Measurements from ENCODE around the gene TAS2R40.

The TAS2R40 gene

DNA sequence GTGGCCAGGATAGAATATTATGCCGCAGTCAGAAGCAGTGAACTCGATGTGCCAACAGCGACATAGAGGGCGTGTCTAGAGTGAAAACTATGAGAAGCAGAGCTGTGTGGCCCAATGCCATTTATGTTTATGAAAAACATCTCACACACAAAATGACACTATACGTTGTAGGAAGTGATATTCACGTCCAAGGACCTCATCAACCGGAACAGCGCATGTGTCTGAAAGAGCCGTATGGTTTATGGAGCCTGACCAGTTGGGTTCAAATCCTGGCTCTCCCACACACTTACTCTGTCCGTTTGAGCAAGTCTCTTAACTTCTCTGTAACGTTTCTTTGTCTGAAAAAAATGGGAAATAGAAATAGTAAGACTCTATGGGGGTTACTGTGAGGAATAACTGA lies 20.5 kb downstream of the TAS2R40 start:
- WGBS, 2 donors (ENCODE audit: extremely low coverage in 2 of 2, insufficient read length in 2 of 2, insufficient replicate concordance in 1 of 2), result no CpG with 5 or more reads among the region's 11 CpGs
- no peak overlapping the region for H3K18ac ChIP-seq (ENCODE audit: low read length)
- peaks cover 0 to 8% (median 0%) of the 10 kb centered on the region in 3 experiments for H3K27me3 ChIP-seq (ENCODE audit: control insufficient read depth in 3 of 3, insufficient read depth in 3 of 3, low read depth in 1 of 3, low read length in 3 of 3)
- no peak overlapping the region for H4K91ac ChIP-seq (ENCODE audit: low read depth, low read length, poor library complexity)
- no peak overlapping the region for H3K4me2 ChIP-seq (ENCODE audit: insufficient read depth, low read length, poor library complexity, severe bottlenecking)
- H3K36me3 ChIP-seq (replicated peaks in 1 of 2; ENCODE audit: control insufficient read depth in 2 of 2, insufficient read depth in 2 of 2, low read length in 2 of 2), result no peaks in the 10 kb centered on the region
- H3K79me1 ChIP-seq (ENCODE audit: low read depth, low read length), result no peaks in the 10 kb centered on the region
- no peak overlapping the region for H2BK15ac ChIP-seq (ENCODE audit: low read length)
- no peak overlapping the region for H3K14ac ChIP-seq (ENCODE audit: low read length)
- no peak overlapping the region for H2AK5ac ChIP-seq (ENCODE audit: low read depth, low read length)
- H2AFZ ChIP-seq (ENCODE audit: low read length), result no peak overlapping the region
- H4K8ac ChIP-seq (ENCODE audit: low read depth, low read length), result no peak overlapping the region
- H2BK12ac ChIP-seq (ENCODE audit: low read length), result no peak overlapping the region
- no peak overlapping the region for H3K23ac ChIP-seq (ENCODE audit: low read depth, low read length, poor library complexity)
- H3K4ac ChIP-seq (ENCODE audit: low read length), result no peak overlapping the region
- H3K4me3 ChIP-seq (ENCODE audit: low read length in 2 of 2), result no peak overlapping the region
- H3K9ac ChIP-seq (ENCODE audit: low read depth, low read length, poor library complexity), result no peak overlapping the region
- peaks cover 0 to 7% of the 10 kb centered on the region in 2 donors for H3K9me3 ChIP-seq (replicated peaks in 1 of 2; ENCODE audit: control insufficient read depth in 2 of 2, insufficient read depth in 1 of 2, low read depth in 1 of 2, low read length in 2 of 2)
- no peak overlapping the region for H2BK5ac ChIP-seq (ENCODE audit: low read length)
- peaks cover 1 to 9% of the 10 kb centered on the region in 2 donors for H3K4me1 ChIP-seq (ENCODE audit: control insufficient read depth in 2 of 2, insufficient read depth in 1 of 2, low read depth in 1 of 2, low read length in 2 of 2)
- H3K27ac ChIP-seq (replicated peaks; ENCODE audit: low read length), result no peak overlapping the region
- no peak for DNase-seq (ENCODE audit: low spot score)
- H2BK120ac ChIP-seq (ENCODE audit: low read depth, low read length), result no peak overlapping the region

DNA sequence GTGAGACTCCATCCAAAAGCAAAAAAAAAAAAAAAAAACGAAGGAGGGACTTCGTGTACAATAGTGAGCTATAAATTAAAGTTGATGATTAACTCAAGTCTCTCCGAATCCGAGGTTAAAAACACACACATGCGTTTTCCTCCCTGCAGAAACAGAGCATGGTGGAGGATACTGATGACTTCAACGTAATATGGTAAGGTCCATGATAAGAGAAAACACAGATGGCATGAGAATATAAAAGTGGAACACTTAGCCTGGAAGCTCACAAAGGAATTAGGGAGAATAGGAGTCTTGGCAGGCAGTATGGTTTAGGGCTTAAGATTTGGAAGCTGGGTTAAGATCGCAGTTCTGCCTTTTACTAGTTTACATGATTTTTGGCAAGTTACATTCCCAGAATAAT lies 21.3 kb downstream of the TAS2R40 start:
- Histone ChIP-seq H3K79me1 (ENCODE audit: low read depth, low read length) (no peaks in the 10 kb centered on the region), H4K91ac (ENCODE audit: low read depth, low read length, poor library complexity) (no peak overlapping the region), H3K27me3 (ENCODE audit: control insufficient read depth in 3 of 3, insufficient read depth in 3 of 3, low read depth in 1 of 3, low read length in 3 of 3) (peaks cover 0 to 8% (median 0%) of the 10 kb centered on the region in 3 experiments), H3K4me1 (ENCODE audit: control insufficient read depth in 2 of 2, insufficient read depth in 1 of 2, low read depth in 1 of 2, low read length in 2 of 2) (peaks cover 1 to 9% of the 10 kb centered on the region in 2 donors), H2BK5ac (ENCODE audit: low read length) (no peak overlapping the region), H3K9ac (ENCODE audit: low read depth, low read length, poor library complexity) (no peak overlapping the region), H2BK12ac (ENCODE audit: low read length) (no peak overlapping the region), H2AK5ac (ENCODE audit: low read depth, low read length) (no peak overlapping the region), H3K18ac (ENCODE audit: low read length) (no peak overlapping the region), H2AFZ (ENCODE audit: low read length) (no peak overlapping the region), H3K36me3 (replicated peaks in 1 of 2; ENCODE audit: control insufficient read depth in 2 of 2, insufficient read depth in 2 of 2, low read length in 2 of 2) (no peaks in the 10 kb centered on the region), H2BK120ac (ENCODE audit: low read depth, low read length) (no peak overlapping the region), H4K8ac (ENCODE audit: low read depth, low read length) (no peak overlapping the region), H3K9me3 (replicated peaks in 1 of 2; ENCODE audit: control insufficient read depth in 2 of 2, insufficient read depth in 1 of 2, low read depth in 1 of 2, low read length in 2 of 2) (peaks cover 0 to 2% of the 10 kb centered on the region in 2 donors), H3K23ac (ENCODE audit: low read depth, low read length, poor library complexity) (no peak overlapping the region), H3K4ac (ENCODE audit: low read length) (no peak overlapping the region), H3K4me2 (ENCODE audit: insufficient read depth, low read length, poor library complexity, severe bottlenecking) (no peak overlapping the region), H2BK15ac (ENCODE audit: low read length) (no peak overlapping the region), H3K14ac (ENCODE audit: low read length) (no peak overlapping the region), H3K27ac (replicated peaks; ENCODE audit: low read length) (no peak overlapping the region), H3K4me3 (ENCODE audit: low read length in 2 of 2) (no peak overlapping the region)
- no peak for DNase-seq (ENCODE audit: low spot score)
- no CpG with 5 or more reads among the region's 7 CpGs for WGBS, 2 donors (ENCODE audit: extremely low coverage in 2 of 2, insufficient read length in 2 of 2, insufficient replicate concordance in 1 of 2)

DNA sequence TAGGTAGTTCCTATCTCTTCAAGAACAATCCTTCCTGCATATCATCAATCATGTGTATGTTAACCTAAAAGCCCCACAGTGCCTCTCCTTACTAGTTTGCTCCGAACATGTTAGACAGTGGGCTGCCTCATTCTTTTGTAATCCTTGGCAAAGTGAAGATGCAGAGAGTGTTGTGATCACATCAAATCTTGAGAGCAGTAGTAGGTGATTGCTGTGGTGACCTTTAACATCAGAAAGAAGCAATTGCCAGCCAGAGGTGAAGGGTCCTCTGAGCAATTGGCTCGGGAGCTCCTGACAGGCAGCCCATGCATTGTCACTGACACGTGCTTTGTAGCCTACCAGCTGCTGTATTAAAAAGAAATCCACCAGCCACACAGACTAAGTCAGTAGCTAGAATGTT lies 21.8 kb downstream of the TAS2R40 start:
- no peak overlapping the region for H3K14ac ChIP-seq (ENCODE audit: low read length)
- no peak overlapping the region for H3K18ac ChIP-seq (ENCODE audit: low read length)
- H2AK5ac ChIP-seq (ENCODE audit: low read depth, low read length), result no peak overlapping the region
- no CpG with 5 or more reads among the region's 3 CpGs for WGBS, 2 donors (ENCODE audit: extremely low coverage in 2 of 2, insufficient read length in 2 of 2, insufficient replicate concordance in 1 of 2)
- peaks cover 0 to 8% (median 0%) of the 10 kb centered on the region in 3 experiments for H3K27me3 ChIP-seq (ENCODE audit: control insufficient read depth in 3 of 3, insufficient read depth in 3 of 3, low read depth in 1 of 3, low read length in 3 of 3)
- no peak overlapping the region for H3K4me2 ChIP-seq (ENCODE audit: insufficient read depth, low read length, poor library complexity, severe bottlenecking)
- no peak overlapping the region for H2BK15ac ChIP-seq (ENCODE audit: low read length)
- H3K79me1 ChIP-seq (ENCODE audit: low read depth, low read length), result no peaks in the 10 kb centered on the region
- no peak for DNase-seq (ENCODE audit: low spot score)
- H3K4ac ChIP-seq (ENCODE audit: low read length), result no peak overlapping the region
- no peaks in the 10 kb centered on the region for H3K36me3 ChIP-seq (replicated peaks in 1 of 2; ENCODE audit: control insufficient read depth in 2 of 2, insufficient read depth in 2 of 2, low read length in 2 of 2)
- H3K27ac ChIP-seq (replicated peaks; ENCODE audit: low read length), result no peak overlapping the region
- no peak overlapping the region for H3K4me3 ChIP-seq (ENCODE audit: low read length in 2 of 2)
- no peak overlapping the region for H3K9ac ChIP-seq (ENCODE audit: low read depth, low read length, poor library complexity)
- H3K23ac ChIP-seq (ENCODE audit: low read depth, low read length, poor library complexity), result no peak overlapping the region
- H4K91ac ChIP-seq (ENCODE audit: low read depth, low read length, poor library complexity), result no peak overlapping the region
- H3K4me1 ChIP-seq (ENCODE audit: control insufficient read depth in 2 of 2, insufficient read depth in 1 of 2, low read depth in 1 of 2, low read length in 2 of 2), result peaks cover 1 to 9% of the 10 kb centered on the region in 2 donors
- H2AFZ ChIP-seq (ENCODE audit: low read length), result no peak overlapping the region
- no peak overlapping the region for H2BK5ac ChIP-seq (ENCODE audit: low read length)
- H2BK120ac ChIP-seq (ENCODE audit: low read depth, low read length), result no peak overlapping the region
- H3K9me3 ChIP-seq (replicated peaks in 1 of 2; ENCODE audit: control insufficient read depth in 2 of 2, insufficient read depth in 1 of 2, low read depth in 1 of 2, low read length in 2 of 2), result peaks cover 0 to 2% of the 10 kb centered on the region in 2 donors
- H4K8ac ChIP-seq (ENCODE audit: low read depth, low read length), result no peak overlapping the region
- no peak overlapping the region for H2BK12ac ChIP-seq (ENCODE audit: low read length)

DNA sequence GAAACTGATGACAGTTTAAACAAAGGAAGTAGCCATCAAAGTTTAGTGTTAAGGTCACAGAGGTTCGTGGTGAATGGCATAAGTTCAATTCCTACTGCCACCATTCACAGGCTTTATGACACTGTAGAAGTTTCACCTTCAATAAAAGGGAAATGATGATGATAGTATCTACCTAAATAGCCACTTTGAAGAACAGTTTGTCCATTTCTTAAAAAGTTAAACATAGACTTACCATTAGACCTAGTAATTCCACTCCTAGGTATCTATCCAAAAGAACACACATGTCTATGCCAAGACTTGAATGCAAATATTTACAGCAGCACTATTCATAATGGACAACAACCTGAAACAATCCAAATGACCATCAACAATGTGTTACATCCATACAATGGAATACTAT lies 22.5 kb downstream of the TAS2R40 start:
- Histone ChIP-seq H2BK5ac (ENCODE audit: low read length) (no peak overlapping the region), H3K18ac (ENCODE audit: low read length) (no peak overlapping the region), H3K4me3 (ENCODE audit: low read length in 2 of 2) (no peak overlapping the region), H3K36me3 (replicated peaks in 1 of 2; ENCODE audit: control insufficient read depth in 2 of 2, insufficient read depth in 2 of 2, low read length in 2 of 2) (peaks cover 0 to 2% of the 10 kb centered on the region in 2 donors), H3K14ac (ENCODE audit: low read length) (no peak overlapping the region), H3K4ac (ENCODE audit: low read length) (no peak overlapping the region), H2BK120ac (ENCODE audit: low read depth, low read length) (no peak overlapping the region), H3K79me1 (ENCODE audit: low read depth, low read length) (no peaks in the 10 kb centered on the region), H3K4me1 (ENCODE audit: control insufficient read depth in 2 of 2, insufficient read depth in 1 of 2, low read depth in 1 of 2, low read length in 2 of 2) (peaks cover 1 to 9% of the 10 kb centered on the region in 2 donors), H3K9me3 (replicated peaks in 1 of 2; ENCODE audit: control insufficient read depth in 2 of 2, insufficient read depth in 1 of 2, low read depth in 1 of 2, low read length in 2 of 2) (peaks cover 0 to 2% of the 10 kb centered on the region in 2 donors), H2BK15ac (ENCODE audit: low read length) (no peak overlapping the region), H2BK12ac (ENCODE audit: low read length) (no peak overlapping the region), H3K23ac (ENCODE audit: low read depth, low read length, poor library complexity) (no peak overlapping the region), H2AK5ac (ENCODE audit: low read depth, low read length) (no peak overlapping the region), H4K8ac (ENCODE audit: low read depth, low read length) (no peak overlapping the region), H2AFZ (ENCODE audit: low read length) (no peak overlapping the region), H3K9ac (ENCODE audit: low read depth, low read length, poor library complexity) (no peak overlapping the region), H3K4me2 (ENCODE audit: insufficient read depth, low read length, poor library complexity, severe bottlenecking) (no peak overlapping the region), H3K27me3 (ENCODE audit: control insufficient read depth in 3 of 3, insufficient read depth in 3 of 3, low read depth in 1 of 3, low read length in 3 of 3) (peaks cover 0 to 8% (median 0%) of the 10 kb centered on the region in 3 experiments), H4K91ac (ENCODE audit: low read depth, low read length, poor library complexity) (no peak overlapping the region), H3K27ac (replicated peaks; ENCODE audit: low read length) (no peak overlapping the region)
- no peak for DNase-seq (ENCODE audit: low spot score)
- WGBS, 2 donors (ENCODE audit: extremely low coverage in 2 of 2, insufficient read length in 2 of 2, insufficient replicate concordance in 1 of 2), result no CpG with 5 or more reads among the region's 1 CpG
